K562 (cell line): Measurements from ENCODE around the gene ADRA2B. TPM values are rescaled to one million over a fixed set of nuclear protein-coding genes. Genes with fewer than 3 reads are reported as not detected.
A peak's percentile ranks its signal among the peaks of the same experiment; 100 is the strongest.

Experiments used
- ARID1B ChIP-seq: fragments of 450-650 bp; IDR thresholded peaks from 2 replicates; pipeline ENCODE4 v1.6.1; 2016; ENCODE audit warnings: antibody characterized with exemption, mild to moderate bottlenecking, inconsistent platforms
- ATF1 ChIP-seq, 2 experiments: fragments of 450-650 bp in 1 of 2; IDR thresholded peaks; 2 replicates each; pipeline ENCODE4 v1.6.1; 2016; ENCODE audit warnings: missing compliant biosample characterization in 1 of 2, missing genetic modification characterization in 1 of 2
- C11orf30 ChIP-seq: fragments of 450-650 bp; IDR thresholded peaks from 2 replicates; pipeline ENCODE4 v1.6.1; 2016; ENCODE audit warnings: low read depth, mild to moderate bottlenecking
- CBX3 ChIP-seq, 2 experiments: IDR thresholded peaks; 1 replicate in 1 of 2; 2 replicates in 1 of 2; pipeline ENCODE4 v1.6.1; 2012; ENCODE audit warnings: inconsistent platforms in 2 of 2, low read length in 2 of 2, borderline replicate concordance in 1 of 2, control low read depth in 1 of 2
- CBX5 ChIP-seq: IDR thresholded peaks from 2 replicates; pipeline ENCODE4 v1.6.1; 2014; ENCODE audit warnings: low read depth, borderline replicate concordance
- CCNT2 ChIP-seq: IDR thresholded peaks from 2 replicates; pipeline ENCODE4 v1.6.1; 2011; ENCODE audit warnings: borderline replicate concordance, low read depth, mild to moderate bottlenecking, moderate library complexity, mixed read lengths, low read length; ENCODE audit not compliant: insufficient read length; ENCODE audit errors: extremely low read depth
- CTBP1 ChIP-seq: fragments of 450-650 bp; IDR thresholded peaks from 2 replicates; pipeline ENCODE4 v1.6.1; 2016; ENCODE audit warnings: borderline replicate concordance
- DPF2 ChIP-seq: fragments of 450-650 bp; IDR thresholded peaks from 2 replicates; pipeline ENCODE4 v1.6.1; 2016
- ETV5 ChIP-seq: sonication (generic); formaldehyde crosslinking; IDR thresholded peaks from 2 replicates; pipeline ENCODE4 v1.4.0; 2020; ENCODE audit warnings: low read depth, mild to moderate bottlenecking, missing genetic modification reagents
- HDAC1 ChIP-seq, 2 experiments: fragments of 450-650 bp; IDR thresholded peaks; 2 replicates each; pipeline ENCODE4 v1.6.1; 2016 to 2017; ENCODE audit warnings: inconsistent platforms in 1 of 2, mild to moderate bottlenecking in 1 of 2, moderate library complexity in 1 of 2
- HOXB6 ChIP-seq: fragments of 250-450 bp; sonication (Bioruptor Pico); IDR thresholded peaks from 2 replicates; pipeline ENCODE4 v1.5.1; 2022; ENCODE audit warnings: mild to moderate bottlenecking, borderline replicate concordance
- IRF2 ChIP-seq: sonication (generic); formaldehyde crosslinking; IDR thresholded peaks from 2 replicates; pipeline ENCODE4 v1.8.1; 2022; ENCODE audit warnings: mild to moderate bottlenecking, missing genetic modification reagents
- JUND ChIP-seq, 2 experiments: IDR thresholded peaks; 2 replicates in 1 of 2; 3 replicates in 1 of 2; pipeline ENCODE4 v1.6.1; 2011; ENCODE audit warnings: borderline replicate concordance in 2 of 2, low read depth in 2 of 2, low read length in 2 of 2, improper control_type of control experiment in 1 of 2, missing biosample characterization in 1 of 2, missing genetic modification characterization in 1 of 2, missing genetic modification reagents in 1 of 2
- KDM5B ChIP-seq: fragments of 200-600 bp; sonication (generic); IDR thresholded peaks from 2 replicates; pipeline ENCODE4 v1.6.1; 2012; ENCODE audit warnings: low read depth, mild to moderate bottlenecking, moderate library complexity, low read length, control low read depth, inconsistent platforms; ENCODE audit not compliant: insufficient replicate concordance
- MAZ ChIP-seq, 2 experiments: fragments of 450-650 bp in 1 of 2; sonication (generic) in 1 of 2; formaldehyde crosslinking; IDR thresholded peaks in 1 of 2; conservative IDR thresholded peaks in 1 of 2; 2 replicates each; pipeline versions ENCODE4 v1.4.0 to v1.5.0; 2020; ENCODE audit warnings: mild to moderate bottlenecking in 1 of 2, missing genetic modification reagents in 1 of 2
- NCOR1 ChIP-seq: fragments of 450-650 bp; IDR thresholded peaks from 2 replicates; pipeline ENCODE4 v1.6.1; 2016; ENCODE audit warnings: mild to moderate bottlenecking, moderate library complexity
- NFIC ChIP-seq: fragments of 450-650 bp; IDR thresholded peaks from 2 replicates; pipeline ENCODE4 v1.6.1; 2017; ENCODE audit warnings: mild to moderate bottlenecking, inconsistent platforms
- PHTF2 ChIP-seq: fragments of 250-450 bp; sonication (Bioruptor Pico); IDR thresholded peaks from 2 replicates; pipeline ENCODE4 v1.5.0; 2021; ENCODE audit warnings: mild to moderate bottlenecking
- POU5F1 ChIP-seq: fragments of 150-350 bp; IDR thresholded peaks from 2 replicates; pipeline ENCODE4 v1.6.1; 2014; ENCODE audit warnings: borderline replicate concordance, low read length, low read depth, mild to moderate bottlenecking; ENCODE audit not compliant: partially characterized antibody
- PTBP1 ChIP-seq: fragments of 200-400 bp; formaldehyde crosslinking; IDR thresholded peaks from 2 replicates; pipeline ENCODE4 v1.6.1; 2017; ENCODE audit warnings: low read depth, low read length
- RAD51 ChIP-seq: fragments of 450-650 bp; IDR thresholded peaks from 2 replicates; pipeline ENCODE4 v1.7.1; 2016; ENCODE audit warnings: low read depth, mild to moderate bottlenecking, borderline replicate concordance
- RCOR1 ChIP-seq, 2 experiments: IDR thresholded peaks; 2 replicates each; pipeline ENCODE4 v1.6.1; 2012; ENCODE audit warnings: low read depth in 2 of 2, low read length in 2 of 2, borderline replicate concordance in 1 of 2, improper control_type of control experiment in 1 of 2
- RFX1 ChIP-seq: fragments of 450-650 bp; IDR thresholded peaks from 2 replicates; pipeline ENCODE4 v1.6.1; 2016; ENCODE audit warnings: mild to moderate bottlenecking, moderate library complexity
- TEAD4 ChIP-seq, 2 experiments: sonication (generic) in 1 of 2; formaldehyde crosslinking in 1 of 2; IDR thresholded peaks; 2 replicates each; pipeline versions ENCODE4 v1.6.1 to v1.8.0; 2012 to 2022; ENCODE audit warnings: borderline replicate concordance in 1 of 2, inconsistent platforms in 1 of 2, low read length in 1 of 2, mild to moderate bottlenecking in 1 of 2, missing genetic modification reagents in 1 of 2
- TRIM24 ChIP-seq, 2 experiments: fragments of 450-650 bp; IDR thresholded peaks; 2 replicates each; pipeline ENCODE4 v1.6.1; 2016
- TRIM28 ChIP-seq: fragments of 450-650 bp; IDR thresholded peaks from 2 replicates; pipeline ENCODE4 v1.6.1; 2017
- ZNF140 ChIP-seq: fragments of 250-450 bp; sonication (Bioruptor Pico); IDR thresholded peaks from 2 replicates; pipeline ENCODE4 v1.8.0; 2021; ENCODE audit warnings: moderate library complexity, mild to moderate bottlenecking, inconsistent platforms
- ZSCAN29 ChIP-seq: fragments of 450-650 bp; IDR thresholded peaks from 2 replicates; pipeline ENCODE4 v1.6.1; 2017
- polyA plus RNA-seq, 8 experiments: library from polyadenylated mRNA; depleted of rRNA in 4 of 8; stranded (reverse) in 5 of 8; unstranded in 3 of 8; fragments of >200 nt; fragmentation: Nextera tagmentation in 2 of 8; fragmentation: Illumina TruSeq in 1 of 8; extraction: Ambion mirVana in 2 of 8; extraction: Trizol in 1 of 8; gene quantifications; 2 replicates each; pipeline versions ENCODE4 v1.2.1 to v1.2.3, GENCODE V29; 2011 to 2014; ENCODE audit warnings: inconsistent platforms in 1 of 8, missing spikeins in 1 of 8
- total RNA-seq, 7 experiments: library from RNA; depleted of rRNA in 6 of 7; stranded (reverse); fragments of >200 nt in 6 of 7; fragmentation: Illumina TruSeq in 2 of 7; extraction: Trizol in 2 of 7; gene quantifications; 2 replicates each; pipeline versions ENCODE4 v1.2.1 to v1.2.3, GENCODE V29; 2011 to 2021; ENCODE audit warnings: low replicate concordance in 1 of 7
- TF ChIP-seq, protein P1 (sequence below): fragments of 250-450 bp; sonication (Bioruptor Pico); IDR thresholded peaks from 2 replicates; pipeline ENCODE4 v1.8.0; 2022; ENCODE audit warnings: moderate library complexity, mild to moderate bottlenecking, inconsistent platforms

ADRA2B gene
- total and polyA plus RNA-seq, 9 of the 15 experiments (the other 6 are each of a cell fraction or from before 2014, with no cell fraction given): not detected

DNA sequence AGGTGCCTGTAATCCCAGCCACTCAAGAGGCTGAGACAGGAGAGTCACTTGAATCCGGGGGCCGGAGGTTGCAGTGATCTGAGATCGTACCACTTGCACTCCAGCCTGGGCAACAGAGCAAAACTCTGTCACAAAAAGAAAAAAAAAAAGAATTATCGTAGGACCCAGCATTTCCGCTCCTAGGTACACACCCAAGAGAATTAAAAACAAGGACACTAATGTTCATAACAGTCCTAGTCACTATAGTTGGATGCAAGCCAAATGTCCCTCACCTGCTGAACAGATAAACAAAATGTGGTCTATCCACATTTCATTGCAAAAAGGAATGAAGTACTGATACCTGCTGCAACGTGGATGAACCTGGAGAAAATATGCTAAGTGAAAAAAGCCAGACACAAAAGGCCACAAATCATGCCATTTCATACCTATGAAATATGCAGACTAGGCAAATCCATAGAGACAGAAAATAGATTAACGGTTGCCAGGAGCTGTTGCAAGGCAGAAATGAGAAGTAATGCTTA lies 21.2 kb downstream of the ADRA2B start (continued):
- no peak for TF ChIP-seq CCNT2
- peak; percentile 66 for TF ChIP-seq TEAD4 (IDR thresholded peaks at IDR 0.05; ENCODE audit: low read length)
- no peak for TF ChIP-seq TEAD4 (CRISPR knock-in tag; IDR thresholded peaks at IDR 0.05; ENCODE audit: borderline replicate concordance)
- peak; percentile 83 for TF ChIP-seq ARID1B
- TF ChIP-seq RFX1: peak; percentile 52; the same call in 1 of the 2 replicates
- TF ChIP-seq, protein P1, sequence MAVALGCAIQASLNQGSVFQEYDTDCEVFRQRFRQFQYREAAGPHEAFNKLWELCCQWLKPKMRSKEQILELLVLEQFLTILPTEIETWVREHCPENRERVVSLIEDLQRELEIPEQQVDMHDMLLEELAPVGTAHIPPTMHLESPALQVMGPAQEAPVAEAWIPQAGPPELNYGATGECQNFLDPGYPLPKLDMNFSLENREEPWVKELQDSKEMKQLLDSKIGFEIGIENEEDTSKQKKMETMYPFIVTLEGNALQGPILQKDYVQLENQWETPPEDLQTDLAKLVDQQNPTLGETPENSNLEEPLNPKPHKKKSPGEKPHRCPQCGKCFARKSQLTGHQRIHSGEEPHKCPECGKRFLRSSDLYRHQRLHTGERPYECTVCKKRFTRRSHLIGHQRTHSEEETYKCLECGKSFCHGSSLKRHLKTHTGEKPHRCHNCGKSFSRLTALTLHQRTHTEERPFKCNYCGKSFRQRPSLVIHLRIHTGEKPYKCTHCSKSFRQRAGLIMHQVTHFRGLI (CRISPR knock-in tag): no peak
- 0 out of 4 replicates have a peak, but pooled peaks of 1 of the 2 experiments have one; percentile 6 for TF ChIP-seq RCOR1 (IDR thresholded peaks at IDR 0.05; ENCODE audit: borderline replicate concordance in 1 of 2, low read depth in 2 of 2, low read length in 2 of 2)
- no peak for TF ChIP-seq ATF1 (CRISPR knock-in tag; IDR thresholded peaks at IDR 0.05)
- TF ChIP-seq ATF1 (tag; IDR thresholded peaks at IDR 0.05): 0 out of 2 replicates have a peak, but pooled peaks have one; percentile 25
- TF ChIP-seq ZSCAN29: no peak
- TF ChIP-seq ETV5 (CRISPR knock-in tag): peak; percentile 39; the same call in 1 of the 2 replicates
- TF ChIP-seq ZNF140 (CRISPR knock-in tag): no peak
- TF ChIP-seq TRIM28: no peak
- peak in 1 of 2 experiments; percentile 69; a peak in 2 of 4 replicates for TF ChIP-seq TRIM24 (IDR thresholded peaks at IDR 0.05)
- TF ChIP-seq POU5F1: no peak
- TF ChIP-seq JUND (IDR thresholded peaks at IDR 0.05; ENCODE audit: borderline replicate concordance, low read depth, low read length): no peak
- TF ChIP-seq JUND (tag; IDR thresholded peaks at IDR 0.05; ENCODE audit: borderline replicate concordance, low read depth, low read length): 0 out of 3 replicates have a peak, but pooled peaks have one; percentile 18
- TF ChIP-seq HDAC1 (IDR thresholded peaks at IDR 0.05): peak in 1 of 2 experiments; percentile 47; a peak in 1 of 4 replicates
- TF ChIP-seq NCOR1: peak; percentile 61
- no peak for TF ChIP-seq KDM5B
- TF ChIP-seq HOXB6: no peak
- no peak for TF ChIP-seq PTBP1
- TF ChIP-seq RAD51: no peak
- no peak for TF ChIP-seq IRF2 (CRISPR knock-in tag)
- TF ChIP-seq NFIC: peak; percentile 98
- no peak for TF ChIP-seq PHTF2
- peak; percentile 95 for TF ChIP-seq C11orf30
- no peak for TF ChIP-seq CBX5
- peak; percentile 35; the same call in 1 of the 2 replicates for TF ChIP-seq CTBP1
- TF ChIP-seq MAZ (CRISPR knock-in tag; conservative IDR thresholded peaks at IDR 0.05 in 1 of 2, IDR thresholded peaks at IDR 0.05 in 1 of 2): no peak
- TF ChIP-seq DPF2: peak; percentile 86
- TF ChIP-seq CBX3 (IDR thresholded peaks at IDR 0.05; ENCODE audit: borderline replicate concordance in 1 of 2, low read length in 2 of 2): 0 out of 3 replicates have a peak, but pooled peaks of 1 of the 2 experiments have one; percentile 15
